Astrocyte (in vitro differentiated cells and primary cell): ENCODE results near the gene ANKRD12.

Experiments used
- EZH2 ChIP-seq: IDR thresholded peaks from 2 replicates; pipeline ENCODE4 v1.6.1; 2012; ENCODE audit warnings: mild to moderate bottlenecking, low read length, inconsistent platforms; ENCODE audit not compliant: insufficient read depth
- TF ChIP-seq, protein P1 (sequence below): IDR thresholded peaks from 2 replicates; pipeline ENCODE4 v1.5.1; 2011; ENCODE audit warnings: low read depth, mild to moderate bottlenecking, inconsistent platforms, low read length, moderate library complexity; ENCODE audit not compliant: insufficient read depth

DNA sequence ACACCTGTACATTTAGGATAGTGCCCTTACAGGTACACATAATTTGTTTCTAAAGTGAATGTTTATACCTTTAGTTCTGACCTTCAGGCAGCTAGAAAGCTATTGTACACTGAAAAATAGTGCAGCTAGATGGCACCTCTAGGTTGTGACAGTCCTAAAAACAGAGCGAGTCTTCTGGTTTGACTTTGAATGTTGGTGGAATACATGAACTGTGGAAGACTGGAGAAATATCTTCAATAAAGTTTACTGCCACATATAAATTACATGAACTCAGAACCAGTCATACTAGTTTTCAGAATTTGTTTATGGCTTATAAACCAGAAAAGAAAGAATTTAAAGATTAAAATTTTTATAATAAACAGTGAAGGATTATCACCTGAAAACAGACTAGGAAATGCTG, 139.3 kb downstream of the ANKRD12 start:
- TF ChIP-seq, protein P1, sequence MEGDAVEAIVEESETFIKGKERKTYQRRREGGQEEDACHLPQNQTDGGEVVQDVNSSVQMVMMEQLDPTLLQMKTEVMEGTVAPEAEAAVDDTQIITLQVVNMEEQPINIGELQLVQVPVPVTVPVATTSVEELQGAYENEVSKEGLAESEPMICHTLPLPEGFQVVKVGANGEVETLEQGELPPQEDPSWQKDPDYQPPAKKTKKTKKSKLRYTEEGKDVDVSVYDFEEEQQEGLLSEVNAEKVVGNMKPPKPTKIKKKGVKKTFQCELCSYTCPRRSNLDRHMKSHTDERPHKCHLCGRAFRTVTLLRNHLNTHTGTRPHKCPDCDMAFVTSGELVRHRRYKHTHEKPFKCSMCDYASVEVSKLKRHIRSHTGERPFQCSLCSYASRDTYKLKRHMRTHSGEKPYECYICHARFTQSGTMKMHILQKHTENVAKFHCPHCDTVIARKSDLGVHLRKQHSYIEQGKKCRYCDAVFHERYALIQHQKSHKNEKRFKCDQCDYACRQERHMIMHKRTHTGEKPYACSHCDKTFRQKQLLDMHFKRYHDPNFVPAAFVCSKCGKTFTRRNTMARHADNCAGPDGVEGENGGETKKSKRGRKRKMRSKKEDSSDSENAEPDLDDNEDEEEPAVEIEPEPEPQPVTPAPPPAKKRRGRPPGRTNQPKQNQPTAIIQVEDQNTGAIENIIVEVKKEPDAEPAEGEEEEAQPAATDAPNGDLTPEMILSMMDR = no peak
- TF ChIP-seq EZH2 = no peak
